ENCODE results near the gene ANKS3.

GRCh38 chr16:4699046-4699556 lies 35.0 kb downstream of the ANKS3 start:
- TF ChIP-seq POLR2A (IDR thresholded peaks at IDR 0.05), result no peak
- TF ChIP-seq, protein P1, sequence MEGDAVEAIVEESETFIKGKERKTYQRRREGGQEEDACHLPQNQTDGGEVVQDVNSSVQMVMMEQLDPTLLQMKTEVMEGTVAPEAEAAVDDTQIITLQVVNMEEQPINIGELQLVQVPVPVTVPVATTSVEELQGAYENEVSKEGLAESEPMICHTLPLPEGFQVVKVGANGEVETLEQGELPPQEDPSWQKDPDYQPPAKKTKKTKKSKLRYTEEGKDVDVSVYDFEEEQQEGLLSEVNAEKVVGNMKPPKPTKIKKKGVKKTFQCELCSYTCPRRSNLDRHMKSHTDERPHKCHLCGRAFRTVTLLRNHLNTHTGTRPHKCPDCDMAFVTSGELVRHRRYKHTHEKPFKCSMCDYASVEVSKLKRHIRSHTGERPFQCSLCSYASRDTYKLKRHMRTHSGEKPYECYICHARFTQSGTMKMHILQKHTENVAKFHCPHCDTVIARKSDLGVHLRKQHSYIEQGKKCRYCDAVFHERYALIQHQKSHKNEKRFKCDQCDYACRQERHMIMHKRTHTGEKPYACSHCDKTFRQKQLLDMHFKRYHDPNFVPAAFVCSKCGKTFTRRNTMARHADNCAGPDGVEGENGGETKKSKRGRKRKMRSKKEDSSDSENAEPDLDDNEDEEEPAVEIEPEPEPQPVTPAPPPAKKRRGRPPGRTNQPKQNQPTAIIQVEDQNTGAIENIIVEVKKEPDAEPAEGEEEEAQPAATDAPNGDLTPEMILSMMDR (IDR thresholded peaks at IDR 0.05), result no peak
